ENCODE results near the gene PLXNB3.
"Not testable (repeated sequence)": the region's sequence is repeated elsewhere in the genome, so short reads cannot be mapped to it uniquely, and the experiment has no call there.

PLXNB3 gene

GRCh38 chrX:153816831-153817690 lies 53.0 kb downstream of the PLXNB3 start:
- TF ChIP-seq CTCF (IDR thresholded peaks at IDR 0.05; ENCODE audit: low read depth, low read length), result no peak
- Histone ChIP-seq H3K4me1 (peaks cover 5% of the 10 kb centered on the region), H3K27me3 (no peaks in the 10 kb centered on the region), H3K4me3 (ENCODE audit: low read depth, low read length) (no peak overlapping the region), H3K36me3 (no peaks in the 10 kb centered on the region), H3K9me3 (no peaks in the 10 kb centered on the region)
- no peak for DNase-seq

- not testable (repeated sequence) for H3K4me1 ChIP-seq; H3K4me3 ChIP-seq (ENCODE audit: low read depth, low read length); H3K27me3 ChIP-seq; DNase-seq; H3K9me3 ChIP-seq; H3K36me3 ChIP-seq
These were observed 54.0 kb downstream of the PLXNB3 start for GRCh38 chrX:153818064-153818463.

- peak; percentile 79 for DNase-seq
- peak overlapping the region; percentile 50 for H3K4me3 ChIP-seq (ENCODE audit: low read depth, low read length)
These were observed 54.7 kb downstream of the PLXNB3 start for GRCh38 chrX:153818571-153819383.

GRCh38 chrX:153819384-153820040 lies 55.5 kb downstream of the PLXNB3 start:
- no peak for TF ChIP-seq CTCF (IDR thresholded peaks at IDR 0.05; ENCODE audit: low read depth, low read length)

More at GRCh38 chrX:153818571-153819383, 54.7 kb downstream of the PLXNB3 start:
- no peaks in the 10 kb centered on the region for H3K9me3 ChIP-seq
- no peaks in the 10 kb centered on the region for H3K36me3 ChIP-seq
- peaks cover 5% of the 10 kb centered on the region for H3K4me1 ChIP-seq
- no peaks in the 10 kb centered on the region for H3K27me3 ChIP-seq
- TF ChIP-seq CTCF (IDR thresholded peaks at IDR 0.05; ENCODE audit: low read depth, low read length), result no peak

GRCh38 chrX:153820601-153821000 lies 56.6 kb downstream of the PLXNB3 start:
- TF ChIP-seq CTCF (IDR thresholded peaks at IDR 0.05; ENCODE audit: low read depth, low read length), result no peak
- H3K4me1 ChIP-seq, result peaks cover 5% of the 10 kb centered on the region
- DNase-seq, result no peak
- no peaks in the 10 kb centered on the region for H3K9me3 ChIP-seq
- no peaks in the 10 kb centered on the region for H3K27me3 ChIP-seq
- H3K4me3 ChIP-seq (ENCODE audit: low read depth, low read length), result no peak overlapping the region
- H3K36me3 ChIP-seq, result no peaks in the 10 kb centered on the region

More at GRCh38 chrX:153819384-153820040, 55.5 kb downstream of the PLXNB3 start:
- H3K4me1 ChIP-seq, result peaks cover 5% of the 10 kb centered on the region
- no peak for DNase-seq
- peak overlapping the region; percentile 50 for H3K4me3 ChIP-seq (ENCODE audit: low read depth, low read length)
- no peaks in the 10 kb centered on the region for H3K36me3 ChIP-seq
- H3K27me3 ChIP-seq, result no peaks in the 10 kb centered on the region
- H3K9me3 ChIP-seq, result no peaks in the 10 kb centered on the region

GRCh38 chrX:153821066-153821465 lies 57.0 kb downstream of the PLXNB3 start:
- H3K4me1 ChIP-seq, result peaks cover 5% of the 10 kb centered on the region
- no peak for TF ChIP-seq CTCF (IDR thresholded peaks at IDR 0.05; ENCODE audit: low read depth, low read length)
- no peak overlapping the region for H3K4me3 ChIP-seq (ENCODE audit: low read depth, low read length)
- no peak for DNase-seq
- no peaks in the 10 kb centered on the region for H3K36me3 ChIP-seq
- no peaks in the 10 kb centered on the region for H3K27me3 ChIP-seq
- no peaks in the 10 kb centered on the region for H3K9me3 ChIP-seq

All from BE2C (cell line).